Mucosa of stomach (tissue), 1 donor: ENCODE measurements around the gene ESPN.
"Not testable (repeated sequence)": the region's sequence is repeated elsewhere in the genome, so short reads cannot be mapped to it uniquely, and the experiment has no call there.

ENCODE experiments used
- H3K27me3 ChIP-seq: one replicate; pipeline ENCODE4 v1.7.0; 2013; ENCODE audit warnings: mild to moderate bottlenecking, low read length; ENCODE audit not compliant: control insufficient read depth, insufficient read depth
- H3K36me3 ChIP-seq: one replicate; pipeline ENCODE4 v1.7.0; 2013; ENCODE audit warnings: low read length; ENCODE audit not compliant: control insufficient read depth, insufficient read depth
- H3K4me1 ChIP-seq: one replicate; pipeline ENCODE4 v1.7.0; 2013; ENCODE audit warnings: mild to moderate bottlenecking, low read length; ENCODE audit not compliant: control insufficient read depth, insufficient read depth
- H3K4me3 ChIP-seq: one replicate; pipeline ENCODE4 v1.7.0; 2013; ENCODE audit warnings: low read length
- H3K9ac ChIP-seq: one replicate; pipeline ENCODE4 v1.7.0; 2013; ENCODE audit warnings: mild to moderate bottlenecking, low read length, moderate library complexity
- H3K9me3 ChIP-seq: one replicate; pipeline ENCODE4 v1.7.0; 2013; ENCODE audit warnings: mild to moderate bottlenecking, low read length, moderate library complexity; ENCODE audit not compliant: control insufficient read depth
- donor health status: Pancreatic carcinoma.

ESPN gene

GRCh38 chr1:6424000-6424565 lies 493 bp upstream of the ESPN start:
- Histone ChIP-seq H3K9ac (no peak overlapping the region), H3K9me3 (no peaks in the 10 kb centered on the region), H3K27me3 (peaks cover 83% of the 10 kb centered on the region), H3K4me1 (peaks cover 60% of the 10 kb centered on the region), H3K36me3 (no peaks in the 10 kb centered on the region), H3K4me3 (no peak overlapping the region)

GRCh38 chr1:6425658-6426057 lies 1.1 kb downstream of the ESPN start:
- Histone ChIP-seq H3K4me1 (peaks cover 46% of the 10 kb centered on the region), H3K4me3 (no peak overlapping the region), H3K9ac (no peak overlapping the region), H3K9me3 (no peaks in the 10 kb centered on the region), H3K27me3 (peaks cover 79% of the 10 kb centered on the region), H3K36me3 (no peaks in the 10 kb centered on the region)

- Histone ChIP-seq H3K9me3 (no peaks in the 10 kb centered on the region), H3K4me1 (peaks cover 43% of the 10 kb centered on the region), H3K27me3 (peaks cover 77% of the 10 kb centered on the region), H3K4me3 (no peak overlapping the region), H3K9ac (no peak overlapping the region), H3K36me3 (no peaks in the 10 kb centered on the region)
These were observed 1.8 kb downstream of the ESPN start for GRCh38 chr1:6426277-6426971.

- H3K9me3 ChIP-seq = no peaks in the 10 kb centered on the region
- peaks cover 71% of the 10 kb centered on the region for H3K27me3 ChIP-seq
- H3K9ac ChIP-seq = no peak overlapping the region
- H3K4me3 ChIP-seq = no peak overlapping the region
- H3K36me3 ChIP-seq = no peaks in the 10 kb centered on the region
- H3K4me1 ChIP-seq = peaks cover 43% of the 10 kb centered on the region
These were observed 2.4 kb downstream of the ESPN start for GRCh38 chr1:6426972-6427350.

- H3K9ac ChIP-seq = no peak overlapping the region
- no peaks in the 10 kb centered on the region for H3K9me3 ChIP-seq
- no peaks in the 10 kb centered on the region for H3K36me3 ChIP-seq
- peaks cover 65% of the 10 kb centered on the region for H3K27me3 ChIP-seq
- H3K4me3 ChIP-seq = no peak overlapping the region
- H3K4me1 ChIP-seq = peaks cover 43% of the 10 kb centered on the region
These were observed 3.1 kb downstream of the ESPN start for GRCh38 chr1:6427441-6428390.

GRCh38 chr1:6428453-6428852 lies 3.9 kb downstream of the ESPN start:
- not testable (repeated sequence) for H3K9me3 ChIP-seq, H3K9ac ChIP-seq, H3K36me3 ChIP-seq, H3K4me3 ChIP-seq
- Histone ChIP-seq H3K27me3 (peaks cover 58% of the 10 kb centered on the region), H3K4me1 (peaks cover 42% of the 10 kb centered on the region)

- peaks cover 45% of the 10 kb centered on the region for H3K27me3 ChIP-seq
- H3K9me3 ChIP-seq, H3K4me3 ChIP-seq, H3K9ac ChIP-seq, H3K36me3 ChIP-seq: not testable (repeated sequence)
- peaks cover 32% of the 10 kb centered on the region for H3K4me1 ChIP-seq
These were observed 5.3 kb downstream of the ESPN start for GRCh38 chr1:6429660-6430411.

GRCh38 chr1:6431645-6432579 lies 7.3 kb downstream of the ESPN start:
- not testable (repeated sequence) for H3K4me3 ChIP-seq, H3K36me3 ChIP-seq, H3K9me3 ChIP-seq, H3K9ac ChIP-seq
- H3K4me1 ChIP-seq = peaks cover 14% of the 10 kb centered on the region
- peaks cover 25% of the 10 kb centered on the region for H3K27me3 ChIP-seq

- no peaks in the 10 kb centered on the region for H3K9me3 ChIP-seq
- H3K27me3 ChIP-seq = peaks cover 33% of the 10 kb centered on the region
- H3K4me3 ChIP-seq = no peak overlapping the region
These were observed 9.6 kb downstream of the ESPN start for GRCh38 chr1:6434186-6434585.

GRCh38 chr1:6435129-6435528 lies 10.6 kb downstream of the ESPN start:
- H3K9me3 ChIP-seq = no peaks in the 10 kb centered on the region
- H3K27me3 ChIP-seq = peaks cover 28% of the 10 kb centered on the region
- no peaks in the 10 kb centered on the region for H3K36me3 ChIP-seq
- no peak overlapping the region for H3K4me3 ChIP-seq
- no peak overlapping the region for H3K9ac ChIP-seq
- H3K4me1 ChIP-seq = no peaks in the 10 kb centered on the region

More at GRCh38 chr1:6434186-6434585, 9.6 kb downstream of the ESPN start:
- no peaks in the 10 kb centered on the region for H3K36me3 ChIP-seq
- H3K9ac ChIP-seq = no peak overlapping the region
- H3K4me1 ChIP-seq = no peaks in the 10 kb centered on the region

GRCh38 chr1:6435547-6435946 lies 11.0 kb downstream of the ESPN start:
- Histone ChIP-seq H3K9ac (no peak overlapping the region), H3K27me3 (peaks cover 24% of the 10 kb centered on the region), H3K9me3 (no peaks in the 10 kb centered on the region), H3K36me3 (no peaks in the 10 kb centered on the region), H3K4me3 (no peak overlapping the region), H3K4me1 (no peaks in the 10 kb centered on the region)
